ENCODE results near the gene JMJD8. TPM values are rescaled to one million over a fixed set of nuclear protein-coding genes. Genes with fewer than 3 reads are reported as not detected.
A peak's percentile ranks its signal among the peaks of the same experiment; 100 is the strongest.
"Not testable (repeated sequence)": the region's sequence is repeated elsewhere in the genome, so short reads cannot be mapped to it uniquely, and the experiment has no call there.

Gene JMJD8
- total and polyA plus RNA-seq, 8 donors, result 41.7 to 72.6 (median 45.5) TPM

GRCh38 chr16:712740-713250 is 28.7 kb upstream of the JMJD8 start:
- not testable (repeated sequence) for H3K27ac ChIP-seq, DNase-seq, H3K9me3 ChIP-seq, H3K4me3 ChIP-seq, H3K36me3 ChIP-seq
- peak; percentile 5 for ATAC-seq
- peak; percentile 6 to 16 for TF ChIP-seq CTCF (IDR thresholded peaks at IDR 0.05)
- intact Hi-C loops (cut with DNase I), result loop anchor here in 1 of 2 donors (5.0 kb wide), 1 partner anchor 70 kb away; no protein-coding TSS in a partner anchor
- H3K4me1 ChIP-seq, result peaks cover 11 to 38% of the 10 kb centered on the region in 2 donors
- H3K27me3 ChIP-seq, result peaks cover 12 to 94% of the 10 kb centered on the region in 2 donors

GRCh38 chr16:711548-712320 is 27.6 kb upstream of the JMJD8 start:
- peak in 3 of 4 donors; percentile 81 to 98 (median 84) for DNase-seq
- ATAC-seq, result peak; percentile 73
- no peak overlapping the region for H3K27ac ChIP-seq
- no peak overlapping the region for H3K4me3 ChIP-seq
- no peaks in the 10 kb centered on the region for H3K36me3 ChIP-seq
- peaks cover 11 to 36% of the 10 kb centered on the region in 2 donors for H3K4me1 ChIP-seq
- no peaks in the 10 kb centered on the region for H3K9me3 ChIP-seq
- intact Hi-C loops (cut with DNase I), result loop anchor here in 1 of 2 donors (5.0 kb wide), 1 partner anchor 71 kb away; no protein-coding TSS in a partner anchor
- peak; percentile 94 to 98 for TF ChIP-seq CTCF (IDR thresholded peaks at IDR 0.05)
- peaks cover 17 to 94% of the 10 kb centered on the region in 2 donors for H3K27me3 ChIP-seq

GRCh38 chr16:711084-711483 is 26.9 kb upstream of the JMJD8 start:
- H3K4me3 ChIP-seq, result no peak overlapping the region
- TF ChIP-seq CTCF (IDR thresholded peaks at IDR 0.05), result no peak
- no peaks in the 10 kb centered on the region for H3K9me3 ChIP-seq
- H3K27ac ChIP-seq, result no peak overlapping the region
- ATAC-seq (no peak), DNase-seq (no peak)
- no peaks in the 10 kb centered on the region for H3K36me3 ChIP-seq
- intact Hi-C loops (cut with DNase I), result loop anchor here in 1 of 2 donors (5.0 kb wide), 1 partner anchor 71 kb away; no protein-coding TSS in a partner anchor
- H3K4me1 ChIP-seq, result peaks cover 7 to 30% of the 10 kb centered on the region in 2 donors
- peaks cover 23 to 94% of the 10 kb centered on the region in 2 donors for H3K27me3 ChIP-seq

GRCh38 chr16:710500-711075 is 26.5 kb upstream of the JMJD8 start:
- no peak for DNase-seq
- ATAC-seq, result no peak
- Histone ChIP-seq H3K27me3 (peaks cover 26 to 93% of the 10 kb centered on the region in 2 donors), H3K4me3 (no peak overlapping the region), H3K36me3 (no peaks in the 10 kb centered on the region), H3K4me1 (peaks cover 3 to 25% of the 10 kb centered on the region in 2 donors), H3K27ac (no peak overlapping the region), H3K9me3 (no peaks in the 10 kb centered on the region)
- intact Hi-C loops (cut with DNase I), result loop anchor here in 1 of 2 donors (5.0 kb wide), 1 partner anchor 72 kb away; no protein-coding TSS in a partner anchor
- no peak for TF ChIP-seq CTCF (IDR thresholded peaks at IDR 0.05)

All from left lung (tissue), 10 donors.